Prostate gland (tissue), 2 donors: ENCODE results near the gene CARMIL1.

ENCODE experiments used
- CTCF ChIP-seq, 4 experiments: fragments of 200-600 bp in 2 of 4; fragments of 450-650 bp in 2 of 4; sonication (generic) in 2 of 4; IDR thresholded peaks; 1 replicate in 3 of 4; 2 replicates in 1 of 4; pipeline ENCODE4 v1.5.1; 2016 to 2019; ENCODE audit warnings: antibody characterized with exemption in 4 of 4, mild to moderate bottlenecking in 2 of 4, moderate library complexity in 2 of 4
- POLR2A ChIP-seq: fragments of 450-650 bp; IDR thresholded peaks from one replicate; pipeline ENCODE4 v1.6.1; 2016; ENCODE audit warnings: antibody characterized with exemption, mild to moderate bottlenecking
- POLR2AphosphoS5 ChIP-seq: sonication (generic); formaldehyde crosslinking; IDR thresholded peaks from one replicate; pipeline ENCODE4 v1.6.1; 2017; ENCODE audit warnings: antibody characterized with exemption

GRCh38 chr6:25665455-25665854 is 386.3 kb downstream of the CARMIL1 start:
- TF ChIP-seq CTCF (IDR thresholded peaks at IDR 0.05) (no peak), POLR2AphosphoS5 (no peak), POLR2A (no peak)
